Measurements from ENCODE around the gene CCDC8. TPM values are rescaled to one million over a fixed set of nuclear protein-coding genes. Genes with fewer than 3 reads are reported as not detected.
A peak's percentile ranks its signal among the peaks of the same experiment; 100 is the strongest.

The CCDC8 gene, protein sequence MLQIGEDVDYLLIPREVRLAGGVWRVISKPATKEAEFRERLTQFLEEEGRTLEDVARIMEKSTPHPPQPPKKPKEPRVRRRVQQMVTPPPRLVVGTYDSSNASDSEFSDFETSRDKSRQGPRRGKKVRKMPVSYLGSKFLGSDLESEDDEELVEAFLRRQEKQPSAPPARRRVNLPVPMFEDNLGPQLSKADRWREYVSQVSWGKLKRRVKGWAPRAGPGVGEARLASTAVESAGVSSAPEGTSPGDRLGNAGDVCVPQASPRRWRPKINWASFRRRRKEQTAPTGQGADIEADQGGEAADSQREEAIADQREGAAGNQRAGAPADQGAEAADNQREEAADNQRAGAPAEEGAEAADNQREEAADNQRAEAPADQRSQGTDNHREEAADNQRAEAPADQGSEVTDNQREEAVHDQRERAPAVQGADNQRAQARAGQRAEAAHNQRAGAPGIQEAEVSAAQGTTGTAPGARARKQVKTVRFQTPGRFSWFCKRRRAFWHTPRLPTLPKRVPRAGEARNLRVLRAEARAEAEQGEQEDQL
- total RNA-seq, result 10 to 100 TPM in 1 of 4 donors, 1 to 10 TPM in 3; 4.5 to 11.6 (median 4.9) TPM

DNA sequence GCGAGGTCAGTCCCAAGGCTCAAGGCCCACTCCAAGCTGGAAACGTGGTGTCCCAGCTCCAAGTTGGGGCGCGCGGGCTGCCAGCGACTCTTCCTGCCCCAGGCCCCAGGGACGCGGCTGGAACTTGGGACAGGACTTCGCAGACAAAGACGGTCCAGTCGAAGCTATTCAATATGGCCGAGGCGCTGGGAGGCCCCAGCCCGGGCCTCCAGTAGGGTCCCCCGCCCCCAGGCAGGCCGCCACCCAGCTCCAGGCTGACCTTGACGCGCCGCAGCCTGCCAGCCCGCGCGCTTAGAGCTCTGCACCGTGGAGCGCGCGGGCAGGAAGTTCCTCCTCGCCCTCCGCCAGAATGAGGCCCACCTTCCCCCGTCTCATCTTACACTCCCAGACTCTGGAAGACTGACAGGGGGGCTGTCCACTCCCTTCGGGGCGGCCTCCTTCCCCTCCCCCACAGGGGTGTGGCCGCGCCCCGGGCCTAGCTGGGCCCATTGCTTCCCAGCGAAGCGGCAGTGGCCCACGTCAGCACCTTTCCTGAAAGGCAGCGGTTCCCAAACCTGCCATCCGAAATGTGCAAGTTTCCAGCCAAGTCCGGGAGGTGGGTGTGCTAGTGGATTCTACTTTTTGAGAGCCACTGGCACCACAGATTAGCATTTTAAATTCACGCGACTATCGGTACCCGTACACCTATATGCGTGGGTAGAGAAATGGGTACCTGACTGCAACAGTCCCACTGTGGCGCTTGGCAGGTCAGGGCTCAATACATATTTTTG lies at the start of gene CCDC8:
Gene CCDC8 (minus strand): TSS at position 303 of the 770 bp plus-strand sequence. CDS start 754 bp downstream, outside the sequence.
- Histone ChIP-seq H3K36me3 (no peaks in the 10 kb centered on the region), H3K4me3 (peak within 1 kb of the TSS; percentile 48 to 58 (median 52)), H3K4me1 (peaks cover 16 to 70% (median 60%) of the 10 kb centered on the region in 4 donors), H3K27me3 (peaks cover 0 to 82% (median 18%) of the 10 kb centered on the region in 4 donors), H3K27ac (replicated peaks in 1 of 4) (peak within 1 kb of the TSS; percentile 38 to 73 (median 58)), H3K9me3 (no peaks in the 10 kb centered on the region)
- intact Hi-C loops (cut with DNase I), result no loop called here
- 24% methylated on average over 24 of the region's 46 CpGs for WGBS
- no peak for DNase-seq (ENCODE audit: extremely low spot score)
- TF ChIP-seq POLR2AphosphoS5 (IDR thresholded peaks at IDR 0.05), result peak; percentile 84 to 87
- TF ChIP-seq EP300 (IDR thresholded peaks at IDR 0.05), result no peak

DNA sequence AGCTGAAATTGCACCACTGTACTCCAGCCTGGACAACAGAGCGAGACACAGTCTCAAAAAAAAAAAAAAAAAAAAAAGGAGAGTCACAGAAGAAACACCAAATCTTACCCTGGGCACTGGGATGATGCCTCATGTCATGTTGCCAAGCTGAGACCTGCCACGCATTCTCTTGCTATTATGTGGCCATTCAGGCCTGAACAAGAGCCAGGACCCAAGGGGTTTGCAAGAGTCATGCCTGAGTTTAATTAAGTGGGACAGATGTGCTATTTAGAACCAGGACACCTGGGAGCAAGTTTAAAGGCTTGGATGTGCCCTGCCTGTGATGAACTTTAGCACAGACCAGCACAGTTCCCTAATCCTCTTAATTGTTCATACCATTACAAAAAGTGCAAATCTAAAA lies 48.2 kb upstream of the CCDC8 start:
- WGBS, result 94% methylated on average over 2 of the region's 2 CpGs
- no peaks in the 10 kb centered on the region for H3K9me3 ChIP-seq
- no peak for DNase-seq (ENCODE audit: extremely low spot score)
- intact Hi-C loops (cut with DNase I), result no loop called here
- no peak overlapping the region for H3K27ac ChIP-seq (replicated peaks in 1 of 4)
- no peak overlapping the region for H3K4me3 ChIP-seq
- H3K27me3 ChIP-seq, result no peaks in the 10 kb centered on the region
- TF ChIP-seq EP300 (IDR thresholded peaks at IDR 0.05) (no peak), POLR2AphosphoS5 (IDR thresholded peaks at IDR 0.05) (no peak), POLR2A (IDR thresholded peaks at IDR 0.05; ENCODE audit: low read depth) (no peak)
- TF ChIP-seq, protein P1, sequence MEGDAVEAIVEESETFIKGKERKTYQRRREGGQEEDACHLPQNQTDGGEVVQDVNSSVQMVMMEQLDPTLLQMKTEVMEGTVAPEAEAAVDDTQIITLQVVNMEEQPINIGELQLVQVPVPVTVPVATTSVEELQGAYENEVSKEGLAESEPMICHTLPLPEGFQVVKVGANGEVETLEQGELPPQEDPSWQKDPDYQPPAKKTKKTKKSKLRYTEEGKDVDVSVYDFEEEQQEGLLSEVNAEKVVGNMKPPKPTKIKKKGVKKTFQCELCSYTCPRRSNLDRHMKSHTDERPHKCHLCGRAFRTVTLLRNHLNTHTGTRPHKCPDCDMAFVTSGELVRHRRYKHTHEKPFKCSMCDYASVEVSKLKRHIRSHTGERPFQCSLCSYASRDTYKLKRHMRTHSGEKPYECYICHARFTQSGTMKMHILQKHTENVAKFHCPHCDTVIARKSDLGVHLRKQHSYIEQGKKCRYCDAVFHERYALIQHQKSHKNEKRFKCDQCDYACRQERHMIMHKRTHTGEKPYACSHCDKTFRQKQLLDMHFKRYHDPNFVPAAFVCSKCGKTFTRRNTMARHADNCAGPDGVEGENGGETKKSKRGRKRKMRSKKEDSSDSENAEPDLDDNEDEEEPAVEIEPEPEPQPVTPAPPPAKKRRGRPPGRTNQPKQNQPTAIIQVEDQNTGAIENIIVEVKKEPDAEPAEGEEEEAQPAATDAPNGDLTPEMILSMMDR (IDR thresholded peaks at IDR 0.05), result no peak
- H3K36me3 ChIP-seq, result no peaks in the 10 kb centered on the region
- peaks cover 0 to 4% (median 4%) of the 10 kb centered on the region in 4 donors for H3K4me1 ChIP-seq

DNA sequence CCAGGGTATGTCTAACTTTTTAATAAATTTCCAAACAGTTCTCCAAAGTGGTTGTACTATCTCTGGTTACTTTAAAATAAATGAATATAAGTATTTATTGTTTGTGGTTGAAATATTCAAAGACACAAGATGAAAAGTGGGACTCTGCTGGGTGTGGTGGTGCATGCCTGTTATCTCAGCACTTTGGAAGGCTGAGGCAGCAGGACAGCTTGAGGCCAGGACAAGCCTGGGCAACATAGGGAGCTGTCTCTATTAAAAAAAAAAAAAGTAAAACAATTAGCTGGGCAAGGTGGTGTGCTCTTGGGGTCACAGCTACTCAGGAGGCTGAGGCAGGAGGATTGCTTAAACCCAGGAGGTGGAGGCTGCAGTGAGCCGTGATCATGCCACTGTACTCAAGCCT lies 47.6 kb upstream of the CCDC8 start:
- no peak for TF ChIP-seq EP300 (IDR thresholded peaks at IDR 0.05)
- TF ChIP-seq, protein P1 (IDR thresholded peaks at IDR 0.05), result no peak
- TF ChIP-seq POLR2A (IDR thresholded peaks at IDR 0.05; ENCODE audit: low read depth), result no peak
- TF ChIP-seq POLR2AphosphoS5 (IDR thresholded peaks at IDR 0.05), result no peak
- Histone ChIP-seq H3K4me1 (peaks cover 0 to 8% (median 6%) of the 10 kb centered on the region in 4 donors), H3K9me3 (no peaks in the 10 kb centered on the region), H3K36me3 (no peaks in the 10 kb centered on the region), H3K27ac (replicated peaks in 1 of 4) (no peak overlapping the region), H3K27me3 (no peaks in the 10 kb centered on the region), H3K4me3 (no peak overlapping the region)
- no peak for DNase-seq (ENCODE audit: extremely low spot score)
- intact Hi-C loops (cut with DNase I), result no loop called here
- 100% methylated on average over 1 of the region's 1 CpG for WGBS

DNA sequence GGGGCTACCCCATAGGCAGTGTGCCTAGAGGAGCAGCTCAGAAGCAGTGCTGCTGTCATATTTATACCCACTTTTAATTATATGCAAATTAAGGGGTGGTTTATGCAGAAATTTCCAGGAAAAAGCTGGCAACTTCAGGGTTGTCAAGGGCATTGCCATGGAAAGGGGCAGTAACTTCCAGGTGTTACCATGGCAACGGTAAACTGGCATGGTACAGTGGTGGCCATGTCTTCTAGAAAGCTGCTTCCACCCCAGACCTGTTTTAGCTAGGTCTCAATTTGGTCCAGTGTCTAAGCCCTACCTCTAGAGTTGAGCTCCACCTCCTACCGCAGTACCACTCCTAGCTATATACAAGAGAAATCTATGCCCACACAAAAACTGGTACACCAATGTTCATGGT lies 46.7 kb upstream of the CCDC8 start:
- Histone ChIP-seq H3K27ac (replicated peaks in 1 of 4) (no peak overlapping the region), H3K4me3 (no peak overlapping the region), H3K36me3 (no peaks in the 10 kb centered on the region), H3K4me1 (peaks cover 0 to 8% (median 6%) of the 10 kb centered on the region in 4 donors), H3K27me3 (no peaks in the 10 kb centered on the region), H3K9me3 (no peaks in the 10 kb centered on the region)
- no peak for DNase-seq (ENCODE audit: extremely low spot score)
- WGBS, result 100% methylated on average over 1 of the region's 2 CpGs
- TF ChIP-seq, protein P1 (IDR thresholded peaks at IDR 0.05), result no peak
- TF ChIP-seq POLR2A (IDR thresholded peaks at IDR 0.05; ENCODE audit: low read depth), result no peak
- TF ChIP-seq POLR2AphosphoS5 (IDR thresholded peaks at IDR 0.05), result no peak
- no peak for TF ChIP-seq EP300 (IDR thresholded peaks at IDR 0.05)
- intact Hi-C loops (cut with DNase I), result no loop called here

DNA sequence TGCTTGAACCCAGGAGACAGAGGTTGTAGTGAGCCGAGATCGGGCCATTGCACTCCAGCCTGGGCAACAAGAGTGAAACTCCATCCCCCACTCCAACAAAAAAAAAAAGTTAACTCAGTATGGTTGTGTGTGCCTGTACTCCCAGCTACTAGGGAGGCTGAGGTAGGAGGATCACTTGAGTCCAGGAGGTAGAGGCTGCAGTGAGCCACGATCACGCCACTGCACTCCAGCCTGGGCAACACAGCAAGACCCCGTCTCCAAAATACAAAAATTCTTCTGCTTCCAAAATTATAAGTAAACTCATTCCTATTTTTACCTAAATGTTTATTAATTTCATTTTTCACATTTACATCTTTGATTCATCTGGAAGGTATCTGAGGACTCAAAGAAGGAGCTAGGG lies 43.6 kb upstream of the CCDC8 start:
- WGBS, result 96% methylated on average over 5 of the region's 5 CpGs
- intact Hi-C loops (cut with DNase I), result no loop called here
- Histone ChIP-seq H3K9me3 (no peaks in the 10 kb centered on the region), H3K4me1 (peaks cover 0 to 8% (median 6%) of the 10 kb centered on the region in 4 donors), H3K27me3 (no peaks in the 10 kb centered on the region), H3K4me3 (no peak overlapping the region), H3K27ac (replicated peaks in 1 of 4) (no peak overlapping the region), H3K36me3 (no peaks in the 10 kb centered on the region)
- no peak for DNase-seq (ENCODE audit: extremely low spot score)
- TF ChIP-seq, protein P1 (IDR thresholded peaks at IDR 0.05), result no peak
- TF ChIP-seq POLR2A (IDR thresholded peaks at IDR 0.05; ENCODE audit: low read depth) (no peak), EP300 (IDR thresholded peaks at IDR 0.05) (no peak), POLR2AphosphoS5 (IDR thresholded peaks at IDR 0.05) (no peak)
